Suprapubic skin (tissue), 4 donors: ENCODE data around the gene OCSTAMP. TPM values are rescaled to one million over a fixed set of nuclear protein-coding genes. Genes with fewer than 3 reads are reported as not detected.

Experiments
- DNase-seq, 2 donors: peaks; one replicate each; pipeline ENCODE4 v3.0.0-alpha.2; 2019; ENCODE audit warnings: low spot score in 2 of 2
- H3K27ac ChIP-seq: fragments of 200-600 bp; sonication (generic); one replicate; pipeline ENCODE4 v1.5.1; 2019
- H3K27me3 ChIP-seq: fragments of 200-600 bp; sonication (generic); one replicate; pipeline ENCODE4 v1.5.1; 2019
- H3K36me3 ChIP-seq: fragments of 200-600 bp; sonication (generic); one replicate; pipeline ENCODE4 v1.5.1; 2019
- H3K4me1 ChIP-seq: fragments of 200-600 bp; sonication (generic); one replicate; pipeline ENCODE4 v1.5.1; 2019
- H3K4me3 ChIP-seq: fragments of 200-600 bp; sonication (generic); one replicate; pipeline ENCODE4 v1.5.1; 2019; ENCODE audit warnings: mild to moderate bottlenecking
- H3K9me3 ChIP-seq: fragments of 200-600 bp; sonication (generic); one replicate; pipeline ENCODE4 v1.5.1; 2019
- CTCF ChIP-seq, 2 donors: fragments of 200-600 bp in 1 of 2; fragments of 450-650 bp in 1 of 2; sonication (generic) in 1 of 2; IDR thresholded peaks; one replicate each; pipeline ENCODE4 v1.5.1; 2016 to 2019; ENCODE audit warnings: antibody characterized with exemption in 2 of 2, mild to moderate bottlenecking in 1 of 2, moderate library complexity in 1 of 2
- EP300 ChIP-seq: sonication (generic); formaldehyde crosslinking; IDR thresholded peaks from one replicate; pipeline ENCODE4 v1.6.1; 2017; ENCODE audit warnings: antibody characterized with exemption
- POLR2A ChIP-seq, 2 donors: fragments of 450-650 bp; IDR thresholded peaks; one replicate each; pipeline ENCODE4 v1.6.1; 2017; ENCODE audit warnings: antibody characterized with exemption in 2 of 2, mild to moderate bottlenecking in 2 of 2, moderate library complexity in 2 of 2
- POLR2AphosphoS5 ChIP-seq, 3 donors: sonication (generic); formaldehyde crosslinking; IDR thresholded peaks; one replicate each; pipeline ENCODE4 v1.6.1; 2017; ENCODE audit warnings: antibody characterized with exemption in 3 of 3
- WGBS: methylation state at CpG from one replicate; pipeline ENCODE4 v1.1.5; 2018; 5-methylcytosine and 5-hydroxymethylcytosine counted together
- total RNA-seq, 4 donors: library from RNA; depleted of rRNA; stranded (reverse); fragments of >200 nt; gene quantifications; one replicate each; pipeline ENCODE4 v1.1.0, GENCODE V29; 2016

The OCSTAMP gene
- total RNA-seq, 4 donors from 2014 or later: not detected

DNA sequence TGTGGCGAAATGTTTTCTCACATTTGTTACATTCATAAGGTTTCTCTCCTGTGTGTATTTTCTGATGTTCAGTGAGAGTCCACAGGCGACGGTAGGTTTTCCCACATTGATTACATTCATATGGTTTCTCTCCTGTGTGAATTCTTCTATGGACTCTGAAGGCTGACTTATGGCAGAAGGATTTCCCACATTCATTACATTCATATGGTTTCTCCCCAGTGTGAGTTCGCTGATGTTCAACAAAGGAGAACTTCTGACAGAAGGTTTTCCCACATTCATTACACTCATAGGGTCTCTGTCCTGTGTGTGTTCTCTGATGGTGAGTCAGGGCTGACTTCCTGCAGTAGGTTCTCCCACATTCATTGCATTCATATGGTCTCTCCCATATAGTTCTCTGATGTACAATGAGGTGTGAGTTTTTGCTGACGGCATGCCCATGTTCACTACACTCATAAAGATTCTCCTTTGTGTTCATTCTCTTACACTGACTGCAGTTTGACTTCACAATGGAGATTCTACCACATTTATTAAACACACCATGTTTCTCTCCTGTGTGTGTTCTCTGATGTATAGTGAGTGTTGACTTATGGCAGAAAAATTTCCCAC lies 49.0 kb downstream of the OCSTAMP start:
- no peak for TF ChIP-seq CTCF (IDR thresholded peaks at IDR 0.05)
- TF ChIP-seq POLR2AphosphoS5 (IDR thresholded peaks at IDR 0.05): no peak
- no peak for TF ChIP-seq EP300
- no peak for TF ChIP-seq POLR2A (IDR thresholded peaks at IDR 0.05)
- no peaks in the 10 kb centered on the region for H3K4me1 ChIP-seq
- no peak for DNase-seq
- peaks cover 26% of the 10 kb centered on the region for H3K9me3 ChIP-seq
- H3K27me3 ChIP-seq: no peaks in the 10 kb centered on the region
- 97% methylated on average over 5 of the region's 5 CpGs for WGBS
- no peaks in the 10 kb centered on the region for H3K36me3 ChIP-seq
- no peak overlapping the region for H3K4me3 ChIP-seq
- no peak overlapping the region for H3K27ac ChIP-seq

GRCh38 chr20:46494077-46494476 lies 56.4 kb downstream of the OCSTAMP start:
- 75% methylated on average over 4 of the region's 4 CpGs for WGBS
- TF ChIP-seq CTCF (IDR thresholded peaks at IDR 0.05) (no peak), EP300 (no peak), POLR2AphosphoS5 (IDR thresholded peaks at IDR 0.05) (no peak)

DNA sequence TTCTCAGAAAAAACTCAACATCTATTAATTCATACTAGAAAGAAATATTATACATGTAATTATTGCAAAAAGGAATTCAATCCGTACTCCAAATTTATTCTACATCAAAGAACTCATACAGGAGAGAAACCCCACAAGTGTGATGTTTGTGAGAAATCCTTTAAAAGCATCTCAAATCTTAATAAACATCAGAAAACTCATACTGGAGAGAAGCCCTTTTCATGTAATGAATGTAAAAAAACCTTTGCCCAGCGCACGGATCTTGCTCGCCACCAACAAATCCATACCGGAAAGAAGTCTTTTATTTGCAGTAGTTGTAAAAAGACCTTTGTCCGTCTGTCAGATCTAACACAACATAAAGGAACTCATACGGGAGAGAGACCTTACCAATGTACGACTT lies 59.1 kb downstream of the OCSTAMP start:
- Histone ChIP-seq H3K4me1 (no peaks in the 10 kb centered on the region), H3K9me3 (no peaks in the 10 kb centered on the region), H3K4me3 (no peak overlapping the region), H3K27me3 (peaks cover 22% of the 10 kb centered on the region), H3K36me3 (no peaks in the 10 kb centered on the region), H3K27ac (no peak overlapping the region)
- TF ChIP-seq EP300: no peak
- TF ChIP-seq CTCF (IDR thresholded peaks at IDR 0.05): no peak
- TF ChIP-seq POLR2AphosphoS5 (IDR thresholded peaks at IDR 0.05): no peak
- TF ChIP-seq POLR2A (IDR thresholded peaks at IDR 0.05): no peak
- DNase-seq: no peak
- 90% methylated on average over 8 of the region's 8 CpGs for WGBS

More at GRCh38 chr20:46494077-46494476, 56.4 kb downstream of the OCSTAMP start:
- no peak overlapping the region for H3K4me3 ChIP-seq
- no peaks in the 10 kb centered on the region for H3K9me3 ChIP-seq
- DNase-seq: no peak
- H3K27ac ChIP-seq: no peak overlapping the region
- H3K27me3 ChIP-seq: peaks cover 15% of the 10 kb centered on the region
- H3K36me3 ChIP-seq: no peaks in the 10 kb centered on the region
- no peaks in the 10 kb centered on the region for H3K4me1 ChIP-seq

Other genes with a start within 250 kb of the OCSTAMP start
- 1 to 10 TPM; 2.6 to 5.1 (median 3.3) TPM for gene CDH22, start 242.2 kb downstream of the OCSTAMP start, total RNA-seq
- 10 to 100 TPM; 46.7 to 62.4 (median 55.1) TPM for gene ELMO2, start 144.0 kb downstream of the OCSTAMP start, total RNA-seq
- 1 to 10 TPM in 2 of 4 donors, under 1 TPM in 2; 0.47 to 2.6 (median 1.4) TPM for gene ZNF334, start 37.1 kb downstream of the OCSTAMP start, total RNA-seq
- 1 to 10 TPM; 1.1 to 8.9 (median 4.2) TPM for gene SLC13A3, start 100.8 kb upstream of the OCSTAMP start, total RNA-seq
- gene TP53RK, start 138.8 kb upstream of the OCSTAMP start, total RNA-seq: 10 to 100 TPM; 15.0 to 27.0 (median 25.8) TPM
- 1 to 10 TPM; 2.6 to 8.1 (median 5.5) TPM for gene SLC2A10, start 159.0 kb upstream of the OCSTAMP start, total RNA-seq